Jurkat, Clone E6-1 (cell line): Measurements from ENCODE around the gene GRIN3A.
"Not testable (repeated sequence)": the region's sequence is repeated elsewhere in the genome, so short reads cannot be mapped to it uniquely, and the experiment has no call there.

Source experiments
- DNase-seq: peaks from one replicate; pipeline ENCODE4 v3.0.0-alpha.2; 2011; ENCODE audit warnings: low read depth, low spot score
- H3K4me3 ChIP-seq: 2 replicates; pipeline ENCODE4 v1.5.1; 2011; ENCODE audit warnings: mild to moderate bottlenecking, low read length, control low read depth, moderate library complexity

The GRIN3A gene

GRCh38 chr9:101549472-101550098 lies 188.9 kb downstream of the GRIN3A start:
- not testable (repeated sequence) for DNase-seq, H3K4me3 ChIP-seq

DNA sequence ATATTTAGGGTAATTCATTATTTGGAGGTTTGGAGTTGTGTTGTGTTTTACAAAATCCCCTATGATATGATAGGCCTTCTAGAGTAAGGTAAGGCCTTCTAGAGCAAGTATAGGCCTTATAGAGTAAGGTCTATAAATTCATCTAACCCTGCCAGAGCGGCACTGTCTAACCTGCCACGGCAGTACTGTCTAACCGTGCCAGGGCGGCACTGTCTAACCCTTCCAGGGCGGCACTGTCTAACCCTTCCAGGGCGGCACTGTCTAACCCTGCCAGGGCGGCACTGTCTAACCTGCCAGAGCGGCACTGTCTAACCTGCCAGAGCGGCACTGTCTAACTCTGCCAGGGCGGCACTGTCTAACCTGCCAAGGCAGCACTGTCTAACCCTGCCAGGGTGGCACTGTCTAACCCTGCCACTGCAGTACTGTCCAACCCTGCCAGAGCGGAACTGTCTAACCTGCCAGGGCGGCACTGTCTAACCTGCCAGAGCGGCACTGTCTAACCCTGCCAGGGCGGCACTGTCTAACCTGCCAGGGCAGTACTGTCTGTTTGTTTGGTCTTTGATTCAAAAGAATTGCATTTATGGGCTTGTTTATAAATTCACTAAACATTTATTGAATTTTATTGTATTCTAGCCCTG lies 195.2 kb downstream of the GRIN3A start:
- H3K4me3 ChIP-seq: no peak overlapping the region
- no peak for DNase-seq

DNA sequence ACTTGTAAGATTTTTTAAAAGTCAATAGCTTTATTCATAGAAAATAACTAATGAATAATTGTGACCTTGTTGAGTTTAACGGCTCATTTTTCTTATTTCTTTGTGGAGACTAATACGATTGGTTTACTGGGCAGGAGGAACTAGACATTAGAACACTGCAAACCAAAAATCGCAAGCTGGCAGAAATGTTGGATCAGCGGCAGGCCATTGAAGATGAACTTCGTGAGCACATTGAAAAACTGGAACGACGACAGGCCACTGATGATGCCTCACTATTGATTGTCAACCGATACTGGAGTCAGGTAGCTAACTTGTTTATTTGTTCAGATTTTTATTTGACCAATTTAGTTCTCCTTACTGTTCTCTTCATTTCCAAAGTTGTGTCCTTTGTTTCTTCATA lies 198.4 kb downstream of the GRIN3A start:
- no peak overlapping the region for H3K4me3 ChIP-seq
- no peak for DNase-seq

- no peak overlapping the region for H3K4me3 ChIP-seq
- peak; percentile 37 for DNase-seq
These were observed 201.5 kb downstream of the GRIN3A start for GRCh38 chr9:101536938-101537337.

DNA sequence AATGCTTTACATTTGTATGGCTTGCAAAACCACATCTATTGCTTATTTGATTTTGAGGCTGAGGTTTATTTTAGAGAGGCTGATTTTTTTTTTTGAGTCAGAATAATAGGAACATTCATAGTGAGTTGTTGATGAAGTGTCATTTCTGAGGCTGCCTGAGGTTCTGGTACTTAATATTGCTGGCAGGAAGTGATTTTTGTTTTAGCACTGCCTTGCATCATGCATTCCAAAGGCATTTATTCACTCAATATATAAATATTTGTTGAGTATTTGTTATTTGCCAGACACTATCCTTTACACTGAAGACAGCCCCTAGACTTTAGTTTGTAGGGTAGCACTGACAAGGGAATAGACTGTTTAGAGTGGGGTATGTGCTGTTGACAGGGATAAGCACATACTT lies 202.1 kb downstream of the GRIN3A start:
- no peak overlapping the region for H3K4me3 ChIP-seq
- no peak for DNase-seq

GRCh38 chr9:101533334-101534204 lies 204.9 kb downstream of the GRIN3A start, which contains the start of gene RNF20:
Gene RNF20 (plus strand): TSS chr9:101533853. CDS start chr9:101535424, 1,571 bp downstream.
- peak within 1 kb of the TSS; percentile 95 for H3K4me3 ChIP-seq
- peak; percentile 97 for DNase-seq

- peak; percentile 70 for DNase-seq
- no peak overlapping the region for H3K4me3 ChIP-seq
These were observed 208.3 kb downstream of the GRIN3A start for GRCh38 chr9:101530076-101530711.

GRCh38 chr9:101528015-101528414 lies 210.4 kb downstream of the GRIN3A start:
- H3K4me3 ChIP-seq: no peak overlapping the region
- DNase-seq: no peak

DNA sequence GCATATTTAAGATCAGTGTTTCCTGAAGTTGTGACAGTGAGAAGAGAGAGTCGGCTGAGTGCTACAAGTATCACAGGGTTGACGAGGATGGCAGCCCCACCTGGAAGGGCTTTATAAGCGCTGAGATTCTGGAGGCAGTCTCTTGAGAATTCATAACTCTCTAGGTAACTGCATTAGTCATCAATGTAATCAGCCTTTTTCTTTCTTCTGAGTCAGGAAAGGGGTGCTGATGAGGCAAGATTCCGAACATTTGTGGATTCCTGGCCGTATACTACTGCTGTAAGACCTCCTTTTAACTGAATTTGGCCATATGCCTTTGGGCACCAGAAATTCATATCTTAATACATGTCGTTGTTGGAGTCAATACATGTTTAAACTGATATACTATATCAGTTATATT lies 211.4 kb downstream of the GRIN3A start:
- no peak overlapping the region for H3K4me3 ChIP-seq
- no peak for DNase-seq

- no peak overlapping the region for H3K4me3 ChIP-seq
- no peak for DNase-seq
These were observed 214.1 kb downstream of the GRIN3A start for GRCh38 chr9:101524371-101524770.
